Heart left ventricle (tissue), 16 donors: Measurements from ENCODE around the gene ALK. TPM values are rescaled to one million over a fixed set of nuclear protein-coding genes. Genes with fewer than 3 reads are reported as not detected.

Experiments used
- ATAC-seq, 4 donors: fragments of 200-7000 bp; cut with Tn5 transposase; one replicate each; pipeline ENCODE4 v1.9.1; 2020 to 2022; ENCODE audit warnings: moderate library complexity in 4 of 4, mild to moderate bottlenecking in 3 of 4, moderate number of reproducible peaks in 1 of 4
- DNase-seq, 5 donors: peaks; one replicate each; pipeline ENCODE4 v3.0.0-alpha.2; 2020
- H3K27ac ChIP-seq, 12 donors: fragments of 200-600 bp; sonication (generic) in 4 of 12; one replicate each; pipeline versions ENCODE4 v1.5.0 to v1.8.0; 2016 to 2022; ENCODE audit warnings: mild to moderate bottlenecking in 2 of 12
- H3K27me3 ChIP-seq, 9 donors: fragments of 200-600 bp; sonication (generic) in 2 of 9; one replicate each; pipeline versions ENCODE4 v1.5.1 to v1.8.0; 2016 to 2022; ENCODE audit warnings: mild to moderate bottlenecking in 3 of 9
- H3K36me3 ChIP-seq, 9 donors: fragments of 200-600 bp; sonication (generic) in 2 of 9; one replicate each; pipeline versions ENCODE4 v1.5.0 to v1.8.0; 2018 to 2022; ENCODE audit warnings: mild to moderate bottlenecking in 2 of 9
- H3K4me1 ChIP-seq, 12 donors: fragments of 200-600 bp; sonication (generic) in 4 of 12; one replicate each; pipeline versions ENCODE4 v1.5.0 to v1.8.0; 2016 to 2022; ENCODE audit warnings: mild to moderate bottlenecking in 3 of 12
- H3K4me3 ChIP-seq, 12 donors: fragments of 200-600 bp; sonication (generic) in 4 of 12; one replicate each; pipeline versions ENCODE4 v1.5.0 to v1.8.0; 2017 to 2022; ENCODE audit warnings: mild to moderate bottlenecking in 9 of 12, moderate library complexity in 4 of 12
- H3K9me3 ChIP-seq, 12 donors: fragments of 200-600 bp; sonication (generic) in 4 of 12; one replicate each; pipeline versions ENCODE4 v1.5.0 to v1.8.0; 2016 to 2022; ENCODE audit warnings: mild to moderate bottlenecking in 1 of 12
- CTCF ChIP-seq, 12 donors: fragments of 200-600 bp; sonication (generic) in 4 of 12; IDR thresholded peaks; one replicate each; pipeline versions ENCODE4 v1.5.0 to v1.8.0; 2018 to 2022; ENCODE audit warnings: antibody characterized with exemption in 12 of 12, mild to moderate bottlenecking in 5 of 12
- POLR2A ChIP-seq, 2 donors: fragments of 450-650 bp; IDR thresholded peaks; one replicate each; pipeline ENCODE4 v1.6.1; 2017; ENCODE audit warnings: antibody characterized with exemption in 2 of 2, mild to moderate bottlenecking in 2 of 2, moderate library complexity in 2 of 2
- WGBS, 4 donors: extraction: QIAGEN DNeasy Blood & Tissue Kit in 2 of 4; methylation state at CpG; one replicate each; pipeline versions ENCODE4 v1.1.5 to v1.1.7; 2013 to 2018; 5-methylcytosine and 5-hydroxymethylcytosine counted together
- intact Hi-C, 10 donors: fragments of 100-400 bp; cut with DNase I; formaldehyde crosslinking; loops; one replicate each; pipeline versions ENCODE4 v1.11.1 to v1.14.2; 2022
- polyA plus RNA-seq, 2 donors: library from polyadenylated mRNA; stranded (reverse); fragments of 200-250 nt; gene quantifications; one replicate each; pipeline ENCODE4 v1.2.3, GENCODE V29; 2013
- total RNA-seq, 9 donors: library from RNA; depleted of rRNA in 2 of 9; stranded (reverse); fragments of >200 nt in 2 of 9; fragmentation: NEBNext Ultra II Directional in 3 of 9; extraction: Animal tissue kit (Norgen Biotek cat#: 25700) in 3 of 9; gene quantifications; one replicate each; pipeline versions ENCODE4 v1.1.0 to v1.2.4, GENCODE V29; 2016 to 2023
- donor health status: ischemic (EF 13 %, LVEDD 7.1; RV severe dilation, severe dysfunction).
- donor health status: healthy with polysubstance abuse.
- donor health status: DM: no; HTN: yes; CAD: no.
- donor health status: DM: no; HTN: no; CAD: no.
- donor health status: ischemic (EF 25% LVEDD 6.9; RV normal size, moderate dysfunction).
- donor health status: ischemic (EF 25% LVEDD 5.7; RV mildly dilated, moderate dysfunction).
- donor health status: healthy.
- donor health status: DM: yes; HTN: yes; CAD: no.
- donor health status: ischemic (EF 35%, LVEDD 5.7; RV mildly dilated, moderate dysfunction).
- donor health status: nonischemic (EF 11% LVEDD 7.7; RV severe dilation, severe dysfunction).
- donor health status: DM: yes; HTN: yes; CAD: no.
- donor health status: PGD.
- donor health status: ischemic (EF 29% LVEDD 5.4; RV normal size, mild dysfunction).
- donor health status: nonischemic (EF 23%, LVEDD 6.1; RV moderate dilation, normal function).

Gene ALK
- total and polyA plus RNA-seq, 11 donors, result 0.05 to 0.50 (median 0.13) TPM; not detected in 5

- H3K27ac ChIP-seq, result no peak overlapping the region
- H3K36me3 ChIP-seq, result no peaks in the 10 kb centered on the region
- no peak overlapping the region for H3K4me3 ChIP-seq
- intact Hi-C loops, result no loop called here
- peaks cover 0 to 3% (median 0%) of the 10 kb centered on the region in 9 donors for H3K27me3 ChIP-seq
- H3K4me1 ChIP-seq, result no peaks in the 10 kb centered on the region
- TF ChIP-seq CTCF (IDR thresholded peaks at IDR 0.05) (no peak), POLR2A (IDR thresholded peaks at IDR 0.05) (no peak)
- ATAC-seq, result no peak
- no peak for DNase-seq
- no peaks in the 10 kb centered on the region for H3K9me3 ChIP-seq
- 72 to 88% (median 83%) methylated on average over 1 of the region's 1 CpG for WGBS, 4 donors
Observed at GRCh38 chr2:29583104-29583503, 338.3 kb downstream of the ALK start.

DNA sequence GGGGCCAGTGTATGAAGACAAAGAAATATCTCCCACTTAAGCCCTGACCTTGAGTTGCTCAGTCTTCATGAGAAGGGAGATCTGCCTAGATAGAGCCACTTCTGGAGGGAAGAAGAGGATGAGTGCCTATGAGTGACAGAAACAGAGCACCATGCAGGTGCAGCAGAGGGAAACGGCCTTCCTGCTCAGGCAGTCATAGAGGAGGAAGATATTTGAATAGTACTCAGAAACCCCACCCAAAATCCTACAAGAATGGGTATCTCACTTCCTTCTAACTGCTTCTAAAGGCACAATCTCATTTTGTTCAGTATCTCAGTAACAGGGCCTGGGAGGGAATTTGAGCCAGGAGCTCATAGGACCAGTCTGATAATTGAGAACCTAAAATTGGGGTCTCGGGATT lies 339.3 kb downstream of the ALK start:
- peaks cover 0 to 3% (median 0%) of the 10 kb centered on the region in 9 donors for H3K27me3 ChIP-seq
- 64 to 84% (median 71%) methylated on average over 2 of the region's 2 CpGs for WGBS, 4 donors
- H3K27ac ChIP-seq, result no peak overlapping the region
- no peaks in the 10 kb centered on the region for H3K36me3 ChIP-seq
- TF ChIP-seq CTCF (IDR thresholded peaks at IDR 0.05), result no peak
- no peak for TF ChIP-seq POLR2A (IDR thresholded peaks at IDR 0.05)
- H3K9me3 ChIP-seq, result no peaks in the 10 kb centered on the region
- no peak overlapping the region for H3K4me3 ChIP-seq
- DNase-seq (no peak), ATAC-seq (no peak)
- intact Hi-C loops, result no loop called here
- H3K4me1 ChIP-seq, result no peaks in the 10 kb centered on the region

DNA sequence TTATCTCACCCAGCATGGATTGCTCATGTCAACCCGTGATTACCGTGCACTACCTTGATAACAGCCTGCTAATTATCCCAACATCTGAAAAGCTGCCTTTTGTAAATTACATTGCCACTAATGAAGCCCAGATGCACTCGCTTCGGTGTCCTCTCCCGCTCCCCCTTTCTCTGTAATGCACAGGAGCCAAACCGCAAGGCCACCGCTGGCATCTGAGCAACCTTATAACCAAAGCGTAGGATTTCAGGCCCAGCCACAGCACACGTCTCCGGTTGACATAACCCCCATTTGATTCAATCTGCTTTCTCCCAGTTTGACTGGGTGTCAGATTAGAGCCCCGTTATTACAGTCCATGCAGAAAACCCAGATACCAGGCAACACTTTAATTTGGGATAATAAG lies 341.2 kb downstream of the ALK start:
- H3K9me3 ChIP-seq, result no peaks in the 10 kb centered on the region
- intact Hi-C loops, result no loop called here
- no peak for TF ChIP-seq CTCF (IDR thresholded peaks at IDR 0.05)
- TF ChIP-seq POLR2A (IDR thresholded peaks at IDR 0.05), result no peak
- no peaks in the 10 kb centered on the region for H3K36me3 ChIP-seq
- H3K4me1 ChIP-seq, result no peaks in the 10 kb centered on the region
- H3K27ac ChIP-seq, result no peak overlapping the region
- ATAC-seq (no peak), DNase-seq (no peak)
- WGBS, 4 donors, result 81 to 89% (median 85%) methylated on average over 11 of the region's 11 CpGs
- H3K27me3 ChIP-seq, result peaks cover 0 to 3% (median 0%) of the 10 kb centered on the region in 9 donors
- H3K4me3 ChIP-seq, result no peak overlapping the region

GRCh38 chr2:29579495-29580169 lies 341.8 kb downstream of the ALK start:
- intact Hi-C loops, result no loop called here
- 84 to 94% (median 89%) methylated on average over 8 of the region's 8 CpGs for WGBS, 4 donors
- Histone ChIP-seq H3K9me3 (no peaks in the 10 kb centered on the region), H3K4me3 (no peak overlapping the region), H3K27ac (no peak overlapping the region), H3K36me3 (no peaks in the 10 kb centered on the region), H3K27me3 (peaks cover 0 to 3% (median 0%) of the 10 kb centered on the region in 9 donors), H3K4me1 (no peaks in the 10 kb centered on the region)
- TF ChIP-seq CTCF (IDR thresholded peaks at IDR 0.05), result no peak
- TF ChIP-seq POLR2A (IDR thresholded peaks at IDR 0.05), result no peak
- no peak for ATAC-seq
- DNase-seq, result no peak
